GM06990 (cell line): ENCODE data around the gene RIMS4.

Source experiments
- DNase-seq: peaks from one replicate; pipeline ENCODE4 v3.0.0-alpha.2; 2011; ENCODE audit not compliant: insufficient read length; ENCODE audit errors: extremely low read depth
- H3K27me3 ChIP-seq: replicated peaks from 2 replicates; pipeline ENCODE4 v1.6.0; 2011; ENCODE audit warnings: low read length; ENCODE audit not compliant: control insufficient read depth, insufficient read depth
- H3K36me3 ChIP-seq: 2 replicates; pipeline ENCODE4 v1.5.1; 2011; ENCODE audit warnings: low read length; ENCODE audit not compliant: control insufficient read depth, insufficient read depth
- H3K4me3 ChIP-seq: replicated peaks from 2 replicates; pipeline ENCODE4 v1.5.1; 2011; ENCODE audit warnings: low read depth, mild to moderate bottlenecking, control low read depth, low read length
- CTCF ChIP-seq: IDR thresholded peaks from 2 replicates; pipeline ENCODE4 v1.5.1; 2011; ENCODE audit warnings: low read length, control low read depth, mild to moderate bottlenecking, inconsistent platforms; ENCODE audit not compliant: insufficient read depth, poor library complexity, severe bottlenecking

RIMS4 gene

GRCh38 chr20:44723798-44724362 lies 86.5 kb downstream of the RIMS4 start:
- TF ChIP-seq CTCF, result no peak
- Histone ChIP-seq H3K36me3 (no peaks in the 10 kb centered on the region), H3K4me3 (no peak overlapping the region), H3K27me3 (no peaks in the 10 kb centered on the region)
- DNase-seq, result no peak

- TF ChIP-seq CTCF, result no peak
- Histone ChIP-seq H3K4me3 (no peak overlapping the region), H3K36me3 (no peaks in the 10 kb centered on the region), H3K27me3 (no peaks in the 10 kb centered on the region)
- no peak for DNase-seq
Observed at GRCh38 chr20:44723391-44723790, 87.0 kb downstream of the RIMS4 start.

DNA sequence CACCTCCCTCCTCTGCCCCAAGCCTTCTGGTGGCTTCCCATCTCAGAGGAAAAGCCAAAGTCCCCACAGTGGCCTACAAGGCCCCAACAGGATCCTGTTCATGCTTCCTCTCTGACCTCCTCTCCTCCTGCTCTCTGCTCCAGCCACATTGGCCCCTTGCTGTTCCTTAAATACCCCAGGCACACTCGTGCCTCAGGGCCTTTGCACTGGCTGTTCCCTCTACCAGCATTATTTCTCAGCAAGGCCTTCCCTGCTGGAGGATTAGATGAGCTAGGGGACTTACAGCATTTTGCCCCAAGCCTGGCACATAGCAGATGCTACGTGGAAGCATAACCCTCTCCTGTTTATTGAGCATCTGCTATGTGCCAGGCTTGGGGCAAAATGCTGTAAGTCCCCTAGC lies 87.4 kb downstream of the RIMS4 start:
- no peaks in the 10 kb centered on the region for H3K36me3 ChIP-seq
- no peaks in the 10 kb centered on the region for H3K27me3 ChIP-seq
- DNase-seq, result no peak
- H3K4me3 ChIP-seq, result no peak overlapping the region
- no peak for TF ChIP-seq CTCF

GRCh38 chr20:44721785-44722054 lies 88.6 kb downstream of the RIMS4 start:
- TF ChIP-seq CTCF, result no peak
- no peak for DNase-seq
- Histone ChIP-seq H3K36me3 (no peaks in the 10 kb centered on the region), H3K4me3 (no peak overlapping the region), H3K27me3 (no peaks in the 10 kb centered on the region)

GRCh38 chr20:44720997-44721784 lies 89.2 kb downstream of the RIMS4 start:
- Histone ChIP-seq H3K4me3 (no peak overlapping the region), H3K36me3 (no peaks in the 10 kb centered on the region), H3K27me3 (no peaks in the 10 kb centered on the region)
- no peak for TF ChIP-seq CTCF
- DNase-seq, result no peak
